ENCODE measurements around the gene ISLR2.
"Not testable (repeated sequence)": the region's sequence is repeated elsewhere in the genome, so short reads cannot be mapped to it uniquely, and the experiment has no call there.

ISLR2 gene

GRCh38 chr15:74155766-74156417 is 25.5 kb downstream of the ISLR2 start:
- no peak for DNase-seq (ENCODE audit: low read depth in 2 of 3, low spot score in 1 of 3)

DNA sequence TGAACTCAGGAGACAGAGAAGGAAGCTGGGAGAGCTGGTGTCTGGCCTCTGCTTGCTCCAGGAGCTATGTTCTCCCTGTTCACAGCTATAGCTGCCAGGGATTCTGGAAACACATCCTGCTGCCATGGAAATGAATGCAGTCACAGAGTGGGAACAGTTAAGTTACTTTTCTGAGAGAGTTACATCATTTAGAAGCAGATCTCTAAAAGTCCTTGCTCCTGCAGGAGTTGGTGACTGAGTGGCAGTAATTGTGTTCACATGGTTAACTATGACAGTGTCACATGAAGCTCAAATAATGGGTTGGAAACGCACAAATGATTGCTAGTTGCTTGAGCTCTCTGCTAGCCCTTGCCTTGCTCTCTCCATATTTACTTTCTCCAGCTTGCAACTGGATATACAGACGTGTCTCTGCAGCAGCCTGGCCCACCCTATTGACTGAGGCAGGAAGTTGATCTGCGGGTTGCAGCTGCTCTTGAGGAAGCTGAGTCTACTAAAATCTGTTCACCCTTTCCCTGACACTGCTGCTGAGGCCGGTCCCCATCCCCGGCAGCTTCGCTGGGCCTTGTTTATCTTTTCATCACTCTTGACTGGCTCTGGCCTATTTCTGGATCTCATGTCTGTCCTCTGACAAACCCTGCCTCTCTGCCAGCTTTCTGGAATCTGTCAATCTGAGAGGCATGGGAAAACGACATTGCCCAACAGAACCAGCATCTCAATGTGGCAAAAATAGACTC is 26.5 kb downstream of the ISLR2 start:
- no peak for DNase-seq (ENCODE audit: low read depth in 2 of 3, low spot score in 1 of 3)

- DNase-seq (ENCODE audit: low read depth in 2 of 3, low spot score in 1 of 3): no peak
Measured at GRCh38 chr15:74157868-74158827, 27.8 kb downstream of the ISLR2 start.

DNA sequence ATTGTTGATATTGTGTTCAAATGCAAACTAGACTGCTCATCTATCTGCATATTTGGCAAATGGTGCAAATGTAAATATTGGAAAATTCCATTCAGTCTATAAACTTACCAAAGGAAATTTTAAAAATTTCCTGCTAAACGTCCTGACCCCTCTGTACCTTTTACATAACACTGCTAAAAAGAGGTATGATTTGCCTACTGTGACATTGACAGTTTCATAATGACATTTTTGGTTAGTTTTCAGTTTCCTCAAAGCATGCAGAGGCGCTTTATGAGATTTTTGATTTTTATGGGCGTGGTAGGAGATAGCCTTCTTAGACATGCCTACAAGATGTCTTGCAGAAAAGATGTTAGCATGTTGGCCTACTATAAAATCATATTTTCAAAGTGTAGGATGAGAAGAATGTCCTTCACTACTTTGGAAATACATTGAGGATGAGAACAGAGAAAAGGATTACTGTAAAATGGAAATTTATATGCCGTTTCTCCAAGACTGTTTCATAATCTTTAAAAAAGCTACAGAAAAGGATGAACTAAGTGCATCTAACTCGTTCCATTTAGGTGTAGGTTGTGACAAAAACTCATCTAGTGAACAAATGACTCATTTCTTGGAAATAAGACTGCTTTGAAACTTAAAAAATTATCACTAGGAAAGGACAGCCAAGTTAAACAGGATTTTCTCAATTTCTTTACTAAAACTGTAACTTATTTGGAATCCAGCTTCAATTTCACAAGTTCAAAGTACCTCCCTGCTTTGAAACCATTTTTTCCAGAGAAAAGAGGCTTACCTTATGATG is 28.7 kb downstream of the ISLR2 start:
- DNase-seq (ENCODE audit: low read depth in 2 of 3, low spot score in 1 of 3): no peak

- no peak for DNase-seq (ENCODE audit: low read depth in 2 of 3, low spot score in 1 of 3)
Measured at GRCh38 chr15:74159773-74160172, 29.4 kb downstream of the ISLR2 start.

DNA sequence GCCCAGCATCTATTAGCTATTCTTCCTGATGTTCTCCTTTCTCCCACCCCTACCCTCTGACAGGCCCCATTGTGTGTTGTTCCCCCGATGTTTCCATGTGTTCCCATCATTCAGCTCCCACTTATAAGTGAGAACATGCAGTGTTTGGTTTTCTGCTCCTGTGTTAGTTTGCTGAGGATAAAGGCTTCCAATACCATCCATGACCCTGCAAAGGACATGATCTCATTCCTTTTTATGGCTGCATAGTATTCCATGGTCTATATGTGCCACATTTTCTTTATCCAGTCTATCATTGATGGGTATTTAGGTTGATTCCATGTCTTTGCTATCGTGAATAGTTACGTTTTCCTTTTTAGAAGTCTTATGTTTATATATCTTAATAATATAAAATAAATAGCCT is 30.0 kb downstream of the ISLR2 start:
- not testable (repeated sequence) for DNase-seq (ENCODE audit: low read depth in 2 of 3, low spot score in 1 of 3)

DNA sequence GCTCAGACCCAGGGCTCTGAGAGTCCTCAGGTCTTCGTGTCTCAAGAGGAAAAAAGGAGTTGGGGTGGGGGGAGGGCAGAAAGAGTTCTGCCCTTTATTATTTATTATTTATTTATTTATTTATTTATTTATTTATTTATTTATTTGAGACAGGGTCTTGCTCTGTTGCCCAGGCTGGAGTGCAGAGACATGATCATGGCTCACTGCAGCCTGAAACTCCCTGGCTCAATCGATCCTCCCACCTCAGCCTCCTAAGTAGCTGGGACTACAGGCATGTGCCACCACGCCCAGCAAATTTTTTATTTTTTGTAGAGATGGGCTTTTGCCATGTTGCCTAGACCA is 31.8 kb downstream of the ISLR2 start:
- not testable (repeated sequence) for DNase-seq (ENCODE audit: low read depth in 2 of 3, low spot score in 1 of 3)

- no peak for DNase-seq (ENCODE audit: low read depth in 2 of 3, low spot score in 1 of 3)
Measured at GRCh38 chr15:74165461-74165860, 35.1 kb downstream of the ISLR2 start.

- no peak for DNase-seq (ENCODE audit: low read depth in 2 of 3, low spot score in 1 of 3)
Measured at GRCh38 chr15:74167891-74168331, 37.5 kb downstream of the ISLR2 start.

GRCh38 chr15:74168711-74169126 is 38.3 kb downstream of the ISLR2 start:
- no peak for DNase-seq (ENCODE audit: low read depth in 2 of 3, low spot score in 1 of 3)

DNA sequence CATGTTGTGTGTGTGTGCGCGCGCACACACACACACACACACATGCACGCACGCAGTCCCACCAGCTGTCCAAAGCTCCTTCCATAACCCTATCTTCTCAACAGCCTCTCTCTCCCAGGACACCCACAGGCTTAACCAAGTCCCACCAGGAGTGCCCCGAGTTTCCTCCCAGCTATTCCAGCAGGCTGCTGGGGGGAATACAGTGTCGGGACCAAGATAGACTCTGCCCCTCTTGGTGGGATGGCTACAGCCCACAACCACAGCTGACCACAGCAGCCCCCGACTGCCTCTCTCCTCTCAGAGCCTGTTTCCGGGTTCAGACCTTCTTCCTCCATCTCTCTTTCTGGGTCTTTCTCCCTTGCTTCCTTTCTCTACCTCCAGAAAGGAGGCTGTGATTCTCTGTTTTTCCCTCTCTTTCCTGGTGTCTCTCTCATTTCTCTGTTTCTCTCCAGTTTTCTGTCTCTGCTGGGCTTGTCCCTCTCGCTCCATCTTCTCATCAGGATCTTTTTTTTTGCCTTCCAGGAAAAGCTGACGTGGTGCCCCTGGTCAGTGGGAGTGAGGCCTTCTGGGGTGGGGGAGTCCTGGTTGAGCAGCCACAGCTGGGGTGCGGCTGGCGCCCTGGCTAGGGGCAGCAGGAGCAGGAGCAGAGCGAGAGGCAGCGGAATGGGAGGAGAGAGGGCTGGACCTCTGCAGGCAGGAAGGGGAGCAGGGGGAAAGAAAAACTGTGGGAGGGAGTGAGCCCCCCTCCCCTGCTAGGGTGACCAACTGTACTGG is 39.9 kb downstream of the ISLR2 start:
- no peak for DNase-seq (ENCODE audit: low read depth in 2 of 3, low spot score in 1 of 3)

DNA sequence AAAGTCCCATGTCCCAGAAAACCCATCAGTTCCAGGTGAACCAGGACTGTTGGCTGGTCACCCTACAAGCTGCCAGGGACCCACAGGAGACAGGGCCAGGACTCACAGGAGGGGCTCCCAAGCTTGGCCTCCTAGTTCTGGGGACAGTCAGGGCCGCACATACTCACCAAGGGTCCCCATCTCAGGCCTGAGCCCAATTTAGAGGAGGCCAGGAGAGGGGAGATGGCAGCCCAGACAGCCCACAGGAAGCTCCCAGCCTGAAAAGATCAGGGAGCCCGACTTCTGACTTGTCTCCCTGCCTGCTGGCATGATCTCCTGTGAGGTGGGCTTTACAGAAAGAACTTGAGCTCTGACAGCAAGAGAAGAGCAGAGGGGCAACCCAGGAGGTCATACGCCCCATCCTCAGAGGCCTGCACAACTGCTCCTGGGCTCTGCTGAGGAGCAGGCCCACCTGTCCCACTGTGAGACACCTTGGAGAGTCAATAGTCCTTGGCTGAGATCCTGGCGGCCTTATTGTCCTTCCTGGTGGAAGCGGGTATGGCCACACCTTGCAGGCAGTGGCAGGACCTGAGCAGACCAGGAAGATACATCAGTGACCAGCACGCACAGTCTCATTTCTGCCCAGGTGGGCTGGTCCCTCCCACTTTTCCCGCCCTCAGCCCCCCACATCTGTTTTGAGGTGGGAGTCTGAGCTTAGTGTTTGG is 40.6 kb downstream of the ISLR2 start:
- DNase-seq (ENCODE audit: low read depth in 2 of 3, low spot score in 1 of 3): no peak

GRCh38 chr15:74171965-74172541 is 41.7 kb downstream of the ISLR2 start:
- no peak for DNase-seq (ENCODE audit: low read depth in 2 of 3, low spot score in 1 of 3)

DNA sequence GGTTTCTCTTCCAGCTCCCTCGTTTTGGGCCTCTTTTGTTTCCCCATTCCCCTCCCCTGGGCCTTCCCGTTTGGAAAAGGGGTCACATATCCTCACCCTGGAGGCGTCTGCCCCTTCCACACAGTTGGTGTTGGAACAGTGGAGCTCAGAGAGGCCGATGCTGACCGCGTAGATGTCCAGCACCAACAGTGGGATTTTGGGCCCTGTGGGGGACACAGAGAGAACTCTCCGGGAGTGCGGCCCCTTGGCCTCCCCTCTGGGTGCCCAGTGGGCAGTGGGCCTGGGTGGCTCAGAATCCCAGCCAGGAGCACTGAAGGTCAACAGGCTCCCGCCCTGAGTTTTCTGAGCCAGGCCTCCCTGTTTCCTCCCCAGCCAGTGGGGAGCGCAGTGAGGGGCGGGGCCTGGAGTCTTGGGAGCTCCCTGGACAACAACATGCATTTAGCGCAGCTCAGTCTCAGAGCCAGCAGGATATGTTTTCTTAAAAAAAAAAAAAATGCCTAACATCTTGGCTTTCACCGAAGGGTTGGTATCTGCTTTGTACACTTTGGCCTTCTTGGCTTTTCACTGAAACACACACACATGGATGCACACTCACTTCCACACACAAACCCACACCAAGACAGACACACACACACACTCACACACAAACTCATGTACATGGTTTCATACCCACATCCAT is 42.5 kb downstream of the ISLR2 start:
- DNase-seq (ENCODE audit: low read depth in 2 of 3, low spot score in 1 of 3): no peak

- DNase-seq (ENCODE audit: low read depth in 2 of 3, low spot score in 1 of 3): no peak
Measured at GRCh38 chr15:74173380-74174218, 43.2 kb downstream of the ISLR2 start, which contains the start of gene ISLR. Gene ISLR, plus strand, starts transcription at chr15:74173710. Its CDS starts 1,149 bp downstream, at chr15:74174859.

DNA sequence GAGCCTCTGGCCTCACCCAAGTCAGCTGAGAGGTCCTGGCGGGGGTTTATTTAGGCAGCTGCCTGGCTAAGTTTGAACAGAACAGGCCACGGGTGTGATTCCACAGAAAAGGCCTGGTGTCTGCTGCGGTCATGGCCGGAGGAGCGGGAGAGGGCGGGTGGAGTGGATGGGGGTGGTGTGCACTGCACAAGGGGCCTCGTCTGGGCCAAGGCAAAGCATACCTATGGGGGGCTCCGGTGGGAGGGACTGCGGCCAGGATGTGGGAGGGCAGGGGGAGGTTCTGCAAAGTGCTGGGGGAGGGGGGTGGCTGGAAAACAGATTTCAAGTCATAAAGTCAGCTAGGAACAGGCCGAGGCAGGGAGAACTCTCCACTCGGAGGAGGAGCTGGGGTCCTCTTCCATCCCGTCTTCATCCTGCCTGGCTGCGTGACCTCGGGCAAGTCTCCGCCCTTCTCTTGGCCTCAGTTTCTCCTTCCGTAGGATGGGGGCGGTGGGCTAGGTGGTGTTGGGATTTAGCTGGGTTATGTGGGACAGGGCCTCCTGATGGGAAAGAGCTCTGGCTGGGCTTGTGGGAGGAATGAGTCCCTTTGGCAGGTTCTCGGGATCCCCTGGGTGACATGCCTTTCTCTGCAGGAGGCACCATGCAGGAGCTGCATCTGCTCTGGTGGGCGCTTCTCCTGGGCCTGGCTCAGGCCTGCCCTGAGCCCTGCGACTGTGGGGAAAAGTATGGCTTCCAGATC is 44.0 kb downstream of the ISLR2 start:
- no peak for DNase-seq (ENCODE audit: low read depth in 2 of 3, low spot score in 1 of 3)

DNA sequence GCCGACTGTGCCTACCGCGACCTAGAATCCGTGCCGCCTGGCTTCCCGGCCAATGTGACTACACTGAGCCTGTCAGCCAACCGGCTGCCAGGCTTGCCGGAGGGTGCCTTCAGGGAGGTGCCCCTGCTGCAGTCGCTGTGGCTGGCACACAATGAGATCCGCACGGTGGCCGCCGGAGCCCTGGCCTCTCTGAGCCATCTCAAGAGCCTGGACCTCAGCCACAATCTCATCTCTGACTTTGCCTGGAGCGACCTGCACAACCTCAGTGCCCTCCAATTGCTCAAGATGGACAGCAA is 44.5 kb downstream of the ISLR2 start:
- DNase-seq (ENCODE audit: low read depth in 2 of 3, low spot score in 1 of 3): no peak
